ENCODE results near the gene CRADD.

CRADD gene

DNA sequence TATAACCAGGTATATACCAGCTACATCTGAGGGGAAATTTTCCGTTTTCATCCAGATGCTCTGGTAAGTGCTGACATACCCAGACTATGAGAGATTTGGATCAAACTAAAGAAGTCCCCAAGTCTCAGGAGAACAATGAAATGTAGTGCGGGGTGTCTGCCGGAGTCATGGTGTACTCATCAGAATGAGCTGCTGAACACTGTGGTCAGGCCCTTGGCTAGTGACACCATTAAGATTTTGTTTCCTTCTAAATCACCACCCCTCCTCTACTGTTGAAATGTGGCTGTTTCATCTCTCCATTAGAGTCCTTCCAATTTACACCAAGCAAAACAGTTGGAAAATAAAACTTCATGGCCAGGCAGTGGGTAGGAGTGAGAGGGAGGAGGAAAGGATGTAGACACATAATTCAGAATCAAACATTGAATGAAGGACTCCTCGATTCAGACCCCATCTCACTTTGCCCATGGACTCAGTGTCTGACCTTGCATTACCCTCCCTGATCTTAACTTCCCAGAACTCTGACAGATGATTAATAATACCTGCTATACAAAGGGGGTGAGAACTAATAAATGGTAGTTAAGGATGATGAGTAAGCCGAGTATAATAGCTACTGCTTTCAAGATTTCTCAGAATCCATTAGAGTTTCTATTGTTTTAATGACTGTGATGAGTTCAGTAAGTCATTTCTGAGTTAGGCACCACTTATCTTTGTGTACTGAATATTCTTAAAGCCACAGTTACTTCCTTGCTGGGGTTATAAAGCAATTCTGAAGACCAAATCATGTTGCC, 127.4 kb downstream of the CRADD start:
- in situ Hi-C loops (cut with HindIII; ENCODE audit: low sequenced_read_pairs) = no loop called here

DNA sequence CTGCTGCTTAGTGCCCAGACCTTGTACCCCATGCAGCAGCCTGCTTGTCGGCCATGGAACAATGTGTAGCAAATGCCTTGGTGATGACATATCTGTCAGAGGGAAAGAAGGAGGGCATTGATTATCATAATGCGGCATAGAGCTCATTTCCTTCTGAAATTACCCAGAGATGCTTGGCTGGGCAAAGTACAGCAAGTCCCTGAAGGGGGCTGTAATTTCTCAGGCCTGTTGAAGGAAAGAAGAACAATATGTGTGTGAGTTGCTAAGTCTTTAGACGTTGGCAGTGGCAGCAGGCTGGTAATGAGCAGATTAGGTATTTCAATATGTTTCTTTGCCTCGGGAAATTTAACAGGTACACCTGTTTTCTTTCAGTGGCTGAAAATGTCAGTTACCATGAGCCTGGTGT, 128.6 kb downstream of the CRADD start:
- in situ Hi-C loops (cut with HindIII; ENCODE audit: low sequenced_read_pairs) = no loop called here

DNA sequence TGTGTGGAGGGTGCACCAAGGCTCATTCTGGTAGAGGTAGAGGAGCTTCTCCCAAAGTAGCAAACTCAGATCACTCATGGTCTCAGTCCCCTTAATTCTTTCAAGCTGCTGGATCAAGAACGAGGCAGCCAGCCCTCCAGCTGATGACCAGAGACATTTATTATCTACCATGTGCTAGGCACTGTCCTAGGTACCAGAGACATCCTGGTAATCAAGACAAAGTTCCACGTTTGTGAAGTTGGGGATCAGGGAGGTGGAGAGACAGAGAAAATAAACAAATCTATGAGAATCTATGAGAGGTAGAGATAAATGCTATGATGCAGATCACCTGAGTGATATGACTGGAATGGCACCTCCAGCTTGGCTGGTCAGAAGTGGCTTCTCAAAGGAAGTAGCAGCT, 130.2 kb downstream of the CRADD start:
- in situ Hi-C loops (cut with HindIII; ENCODE audit: low sequenced_read_pairs) = no loop called here

DNA sequence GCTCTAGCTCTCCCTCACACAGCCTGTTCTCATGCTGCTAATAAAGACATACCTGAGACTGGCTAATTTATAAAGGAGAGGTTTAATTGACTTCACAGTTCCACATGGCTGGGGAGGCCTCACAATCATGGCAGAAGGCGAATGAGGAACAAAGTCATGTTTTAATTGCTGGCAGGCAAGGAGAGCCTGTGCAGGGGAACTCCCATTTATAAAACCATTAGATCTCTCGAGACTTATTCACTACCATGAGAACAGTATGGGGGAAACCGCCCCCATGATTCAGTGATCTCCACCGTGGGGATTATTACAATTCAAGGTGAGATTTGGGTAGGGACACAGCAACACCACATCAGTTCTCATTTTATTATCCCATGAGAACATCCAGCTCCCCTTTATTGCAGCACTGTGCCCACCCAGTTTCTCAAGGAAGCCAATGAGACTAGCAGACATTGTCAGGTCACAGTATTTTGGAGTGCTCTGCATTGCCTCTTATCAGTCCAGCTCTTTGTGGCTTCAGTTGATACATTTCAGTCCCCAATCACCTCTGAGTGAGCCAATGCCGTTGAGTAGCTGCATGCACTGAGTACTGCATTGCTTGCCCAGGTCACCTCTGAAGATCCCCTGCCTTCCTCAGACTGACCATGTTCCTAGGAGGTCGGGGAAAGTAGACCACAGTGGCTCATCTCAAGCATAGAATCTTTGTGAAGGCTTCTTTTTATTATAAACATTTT, 131.2 kb downstream of the CRADD start:
- in situ Hi-C loops (cut with HindIII; ENCODE audit: low sequenced_read_pairs) = no loop called here

DNA sequence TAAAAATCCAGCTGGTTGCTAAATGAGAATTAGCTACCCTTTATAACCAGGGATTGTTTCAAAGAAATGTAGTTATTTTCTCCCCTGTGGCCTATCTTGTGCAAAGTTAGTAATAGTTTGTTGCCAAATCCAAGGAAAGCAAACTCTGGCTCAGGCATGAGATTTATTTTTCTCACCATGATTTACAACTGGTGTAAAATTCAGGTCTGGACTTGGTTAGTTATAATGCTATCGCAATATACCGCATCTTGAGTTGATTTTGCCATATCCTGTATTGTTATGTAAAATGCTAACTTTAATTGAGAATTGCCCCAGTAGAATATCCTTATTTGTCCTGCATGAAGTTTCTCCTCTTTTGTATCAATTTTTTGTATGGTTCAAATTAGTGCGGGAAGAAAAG, 135.5 kb downstream of the CRADD start:
- in situ Hi-C loops (cut with HindIII; ENCODE audit: low sequenced_read_pairs) = no loop called here

DNA sequence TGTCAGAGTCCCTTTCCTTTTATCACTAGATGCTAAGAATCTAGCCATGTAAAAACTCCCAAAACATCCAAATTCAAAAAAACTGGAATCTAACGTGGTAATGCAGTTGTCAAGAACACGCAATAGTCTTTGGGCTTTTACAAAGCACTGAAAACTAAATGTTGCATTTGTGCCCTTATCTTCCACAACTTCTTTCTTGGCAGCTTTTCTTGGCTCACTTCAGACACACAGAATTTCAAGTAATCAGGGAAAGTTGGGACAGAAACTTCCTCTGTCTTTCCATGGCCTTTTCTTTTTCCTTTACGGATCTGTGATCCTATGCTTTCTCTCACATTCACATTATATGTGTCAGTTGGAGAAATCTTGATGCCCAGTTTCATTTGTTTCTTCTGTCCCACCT, 136.0 kb downstream of the CRADD start:
- in situ Hi-C loops (cut with HindIII; ENCODE audit: low sequenced_read_pairs) = no loop called here

DNA sequence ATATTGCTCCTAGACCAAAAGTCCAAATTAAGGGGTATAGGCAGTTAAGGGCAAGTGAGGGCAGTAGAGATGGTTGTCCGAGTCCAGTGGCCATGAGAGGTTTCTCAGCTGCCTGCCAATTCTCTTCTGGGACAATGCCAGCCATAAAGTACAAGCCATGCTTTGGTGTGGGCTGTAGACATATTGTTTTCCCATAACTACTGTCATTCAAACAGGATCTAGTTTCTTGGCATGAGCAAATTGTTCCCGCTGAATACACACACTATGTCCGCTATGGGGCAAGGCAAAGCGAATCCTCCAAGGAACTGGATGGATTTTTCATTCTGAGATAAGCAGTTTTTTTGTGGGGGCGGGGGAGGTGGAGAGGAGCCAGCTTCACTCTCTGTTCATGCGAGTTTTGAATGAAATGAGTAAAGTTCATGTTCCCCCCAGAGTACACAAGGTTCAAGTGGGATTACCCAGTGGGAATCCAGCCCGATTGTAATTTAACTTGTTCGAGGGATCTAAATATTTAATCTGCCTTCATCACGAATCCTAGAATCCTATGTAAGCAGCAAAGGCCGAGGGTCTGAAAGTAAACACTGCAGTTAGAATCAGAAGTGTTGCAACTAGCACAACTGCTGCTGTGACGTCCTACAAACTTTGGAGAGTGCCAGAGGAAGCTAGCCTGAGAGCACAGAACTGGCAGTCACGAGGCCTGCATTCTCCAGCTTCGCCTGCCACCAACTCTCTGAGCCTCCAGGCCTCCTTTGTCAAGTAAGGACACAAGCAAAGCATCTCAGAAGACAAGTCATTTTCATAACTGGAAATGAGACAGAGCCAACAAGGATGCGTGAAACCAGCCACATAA, 137.0 kb downstream of the CRADD start:
- in situ Hi-C loops (cut with HindIII; ENCODE audit: low sequenced_read_pairs) = no loop called here

DNA sequence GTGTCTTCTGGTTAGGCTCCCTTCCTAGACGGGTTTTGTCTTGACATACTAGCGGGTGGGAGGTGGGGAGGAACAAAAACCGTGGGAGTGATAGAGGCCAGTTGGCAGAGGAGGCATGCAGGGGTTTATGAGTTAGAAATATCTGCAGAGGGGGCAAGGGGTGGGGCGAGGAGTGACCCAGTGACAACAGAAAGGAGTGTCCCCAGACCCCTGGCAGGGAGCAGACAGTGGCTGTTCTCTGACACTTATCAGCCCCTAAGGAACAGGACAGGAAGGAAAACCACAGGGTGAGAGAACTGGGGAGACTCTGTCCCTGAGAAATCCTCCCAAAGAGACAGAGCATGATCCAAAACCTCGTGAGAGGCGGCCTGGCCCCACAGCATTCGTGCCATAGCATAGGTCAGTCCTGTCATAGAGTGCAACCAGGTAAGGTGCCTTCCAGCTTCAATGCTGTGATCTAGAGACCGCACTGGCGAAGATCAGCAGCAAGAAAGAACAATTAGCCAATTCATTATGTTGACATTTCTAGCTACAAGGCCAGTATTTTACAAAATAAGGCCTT, 141.4 kb downstream of the CRADD start:
- in situ Hi-C loops (cut with HindIII; ENCODE audit: low sequenced_read_pairs) = no loop called here

DNA sequence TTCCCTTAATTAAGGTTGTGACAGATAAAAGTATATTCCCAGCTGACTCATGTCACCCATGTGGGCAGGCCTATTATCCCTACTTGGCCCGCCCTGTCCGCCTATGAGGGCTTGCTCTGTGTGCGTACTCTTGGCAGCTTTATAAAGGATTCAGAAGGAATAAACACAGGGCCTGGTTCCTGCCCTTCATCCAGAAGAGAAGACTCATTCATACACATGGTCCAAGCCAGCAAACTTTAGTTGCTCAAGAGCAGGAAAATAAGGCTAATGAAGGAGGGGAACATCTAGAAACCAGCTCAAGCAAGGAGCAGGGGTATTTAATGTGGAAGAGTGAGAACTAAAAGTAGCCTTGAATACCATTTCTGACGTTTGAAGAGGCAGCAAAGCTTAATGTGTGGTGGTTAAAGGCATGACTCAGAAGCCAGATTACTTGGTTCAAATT, 141.9 kb downstream of the CRADD start:
- in situ Hi-C loops (cut with HindIII; ENCODE audit: low sequenced_read_pairs) = no loop called here

DNA sequence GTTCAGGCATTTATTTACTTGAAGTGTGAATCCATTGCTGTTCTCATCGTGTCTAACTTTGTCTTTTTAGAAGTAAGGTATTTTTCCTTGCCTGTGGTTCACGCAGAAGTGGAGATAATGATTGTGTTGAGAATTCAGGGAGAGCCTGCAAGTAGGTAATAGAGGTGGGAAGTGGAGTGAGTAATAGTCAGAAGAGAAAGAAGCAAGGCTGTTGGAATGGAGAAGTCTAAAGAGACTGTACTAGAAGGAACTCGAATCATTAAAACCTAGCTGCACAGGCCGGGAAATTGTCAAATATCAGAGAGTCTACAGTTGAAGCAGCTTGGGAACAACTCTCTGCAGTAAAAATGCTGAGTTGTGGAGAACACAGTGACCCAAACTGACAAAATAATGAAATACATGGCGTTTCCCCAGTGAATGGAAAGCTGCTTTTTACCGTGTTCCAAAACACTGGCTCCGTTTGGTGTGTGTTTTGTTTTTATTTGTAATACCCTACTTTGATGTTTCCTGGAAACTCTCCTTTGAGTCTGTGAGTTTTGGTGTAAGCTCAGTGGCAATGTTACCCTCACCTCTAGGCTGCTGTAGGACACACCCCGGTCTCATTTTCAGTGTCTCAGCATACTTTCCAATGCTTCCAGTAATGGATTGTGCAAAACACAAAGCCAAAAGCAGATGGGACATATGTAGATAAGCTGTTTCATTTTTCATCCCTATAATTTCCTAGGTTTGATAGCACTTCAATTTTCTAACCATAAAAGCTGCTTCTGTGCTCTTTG, 146.6 kb downstream of the CRADD start:
- in situ Hi-C loops (cut with HindIII; ENCODE audit: low sequenced_read_pairs) = no loop called here

DNA sequence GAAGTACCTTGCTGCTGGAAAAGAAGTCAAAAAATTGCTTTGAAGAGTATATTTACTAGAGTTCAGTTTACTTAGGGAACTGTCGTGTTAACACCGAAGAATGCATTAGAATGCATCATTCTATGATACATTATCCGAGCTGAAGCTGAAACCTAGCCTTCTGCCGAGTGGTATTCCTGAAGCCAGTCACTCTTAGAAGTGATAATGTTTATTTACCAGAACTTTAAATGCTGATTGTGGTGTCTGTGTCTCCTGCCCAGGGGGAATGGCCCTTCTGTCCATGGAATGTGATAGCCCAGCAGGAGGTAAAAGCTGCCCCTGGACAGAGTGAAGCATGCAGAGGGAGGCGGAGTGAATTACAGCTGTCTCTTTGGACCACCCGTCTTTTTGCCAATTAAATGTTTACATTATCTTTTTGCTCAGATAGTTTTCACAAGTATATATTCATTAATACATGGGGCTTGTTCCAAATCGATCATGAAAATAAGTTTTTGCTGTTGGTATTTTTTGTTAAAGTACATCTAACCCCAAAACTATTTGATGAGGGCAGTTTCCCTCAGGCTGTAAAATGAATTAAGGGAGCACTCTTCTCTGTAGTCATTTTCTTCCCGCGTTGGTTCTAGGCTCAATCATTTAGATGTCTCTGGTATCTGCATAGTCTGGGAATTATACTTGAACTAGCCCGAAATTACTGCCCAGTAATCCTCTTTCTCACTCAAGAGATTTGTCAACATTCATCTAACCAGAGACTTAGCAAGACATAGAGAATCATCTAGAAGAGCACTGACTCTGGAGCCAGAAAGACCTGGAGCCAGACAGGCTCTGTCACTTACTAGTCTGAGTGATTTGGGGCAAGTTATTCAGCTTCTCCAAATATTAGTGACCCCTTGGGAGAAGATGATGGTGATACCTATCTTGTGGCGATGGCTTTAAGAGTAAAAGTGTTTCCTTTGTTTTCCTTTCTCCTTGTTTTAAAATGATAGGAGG, 147.6 kb downstream of the CRADD start:
- in situ Hi-C loops (cut with HindIII; ENCODE audit: low sequenced_read_pairs) = no loop called here

DNA sequence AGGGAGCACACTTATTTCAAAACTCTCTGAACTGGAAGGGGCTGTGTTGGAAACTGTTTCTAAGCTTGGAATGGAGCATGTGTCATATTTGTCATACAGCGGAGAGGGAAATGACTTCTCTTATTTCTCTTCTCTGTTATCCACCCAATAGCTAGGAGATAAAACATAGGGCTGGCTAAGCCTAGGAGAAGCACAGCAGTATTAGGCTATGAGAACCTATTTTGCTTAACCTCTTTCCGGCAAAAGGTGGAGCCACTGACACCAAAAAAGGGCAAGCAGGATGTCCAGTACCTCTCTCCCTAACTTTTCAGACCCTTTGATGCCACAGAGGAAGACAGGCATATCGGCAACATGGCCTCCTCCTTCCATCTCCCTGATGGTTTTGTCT, 148.3 kb downstream of the CRADD start:
- in situ Hi-C loops (cut with HindIII; ENCODE audit: low sequenced_read_pairs) = no loop called here

DNA sequence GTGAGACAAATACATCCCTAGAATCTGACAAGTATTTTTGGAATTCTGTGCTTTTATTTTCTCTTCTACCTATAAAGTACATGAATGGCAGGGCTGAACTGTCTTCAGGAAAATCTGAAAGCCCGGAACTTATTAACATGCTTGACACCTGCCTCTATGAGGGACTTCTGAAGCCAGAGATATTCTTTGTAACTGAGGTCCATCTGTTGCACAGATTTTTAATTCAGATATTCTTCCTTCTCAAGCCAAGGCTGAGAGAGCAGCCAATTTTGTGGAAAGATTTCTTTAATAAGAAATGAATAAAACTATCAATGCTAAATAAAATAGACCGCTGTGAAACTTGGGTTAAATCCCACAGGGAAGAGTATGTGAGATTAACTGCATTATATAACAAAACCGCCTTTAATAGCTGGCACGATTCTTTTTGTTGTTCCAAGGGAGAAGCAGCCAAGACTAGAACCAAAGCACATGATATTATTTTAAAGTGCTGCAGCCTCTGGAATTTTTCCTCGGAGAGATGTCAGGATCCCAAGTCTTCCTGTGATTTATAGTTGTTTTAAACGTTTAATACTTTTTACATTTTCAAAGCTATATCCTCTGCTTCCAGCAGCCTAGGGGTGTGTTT, 148.9 kb downstream of the CRADD start:
- in situ Hi-C loops (cut with HindIII; ENCODE audit: low sequenced_read_pairs) = no loop called here

DNA sequence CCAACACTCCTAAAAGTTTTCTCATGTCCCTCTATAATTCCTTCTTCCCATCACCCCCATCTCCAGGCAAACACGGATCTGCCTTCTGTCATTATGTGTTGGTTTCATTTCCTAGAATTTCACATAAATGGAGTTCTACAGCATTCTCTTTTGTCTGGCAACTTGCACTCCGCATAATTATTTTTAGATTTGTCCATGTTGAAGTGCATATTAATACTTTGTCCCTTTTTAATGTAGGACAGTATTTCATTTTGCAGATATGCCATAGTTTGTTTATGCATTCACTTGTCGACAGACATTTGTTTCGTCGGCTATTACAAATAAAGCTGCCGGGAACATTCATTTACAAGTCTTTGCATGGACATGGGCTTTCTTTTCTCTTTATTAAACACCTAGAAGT, 150.0 kb downstream of the CRADD start:
- in situ Hi-C loops (cut with HindIII; ENCODE audit: low sequenced_read_pairs) = no loop called here

DNA sequence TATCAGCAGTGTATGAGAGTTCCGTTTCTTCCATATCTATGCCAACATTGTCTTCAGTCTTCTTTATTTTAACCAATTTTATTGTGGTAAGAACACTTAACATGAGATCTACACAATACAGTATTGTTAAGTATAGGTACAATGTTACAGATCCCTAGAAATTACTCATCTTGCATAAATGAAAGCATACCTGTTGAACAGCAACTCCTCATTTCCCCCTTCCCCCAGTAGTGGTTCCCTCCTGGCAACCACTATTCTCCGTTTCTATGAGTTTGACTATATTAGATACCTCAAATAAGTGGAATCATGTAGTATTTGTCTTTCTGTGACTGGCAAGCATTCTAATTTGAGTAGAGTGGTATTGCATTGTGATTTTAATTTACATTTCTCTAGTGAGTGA, 150.5 kb downstream of the CRADD start:
- in situ Hi-C loops (cut with HindIII; ENCODE audit: low sequenced_read_pairs) = no loop called here

DNA sequence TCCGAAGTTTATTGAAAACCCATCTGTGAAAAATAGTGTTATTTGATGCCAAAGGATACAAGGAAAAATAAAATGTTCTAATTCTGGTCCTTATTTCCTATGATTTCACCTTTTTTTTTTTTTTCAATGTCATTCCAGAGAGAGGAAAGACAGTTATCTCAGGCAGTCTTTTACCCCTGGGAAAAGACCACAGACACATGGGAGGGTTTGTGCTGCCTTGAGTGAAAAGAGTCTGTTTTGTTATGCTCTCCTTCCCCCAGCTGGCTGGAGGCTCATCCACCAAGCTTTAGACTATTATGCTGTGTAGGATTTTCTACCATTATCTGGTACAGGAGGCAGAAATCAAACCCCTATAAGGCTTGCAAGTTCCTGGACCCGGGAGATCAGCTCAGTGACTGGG, 151.8 kb downstream of the CRADD start:
- in situ Hi-C loops (cut with HindIII; ENCODE audit: low sequenced_read_pairs) = no loop called here

DNA sequence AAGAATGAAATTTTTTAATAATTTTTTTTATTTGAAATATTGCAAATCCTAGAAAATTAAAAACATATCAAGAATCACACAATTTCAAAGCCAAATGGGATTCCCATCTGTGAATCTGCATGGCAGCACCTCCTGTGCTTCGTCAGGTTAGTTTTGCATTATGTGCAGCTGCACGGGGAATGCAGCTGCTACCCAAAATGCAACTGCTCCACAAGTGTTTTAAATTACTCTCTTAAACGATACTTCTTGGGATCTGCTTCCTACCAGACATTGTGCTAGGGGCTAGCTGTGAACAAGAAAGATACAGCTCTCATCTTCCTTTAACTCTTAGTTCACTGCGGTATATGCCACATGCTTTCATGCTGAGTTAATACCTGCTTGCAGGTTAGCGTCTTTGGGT, 154.2 kb downstream of the CRADD start:
- in situ Hi-C loops (cut with HindIII; ENCODE audit: low sequenced_read_pairs) = no loop called here

DNA sequence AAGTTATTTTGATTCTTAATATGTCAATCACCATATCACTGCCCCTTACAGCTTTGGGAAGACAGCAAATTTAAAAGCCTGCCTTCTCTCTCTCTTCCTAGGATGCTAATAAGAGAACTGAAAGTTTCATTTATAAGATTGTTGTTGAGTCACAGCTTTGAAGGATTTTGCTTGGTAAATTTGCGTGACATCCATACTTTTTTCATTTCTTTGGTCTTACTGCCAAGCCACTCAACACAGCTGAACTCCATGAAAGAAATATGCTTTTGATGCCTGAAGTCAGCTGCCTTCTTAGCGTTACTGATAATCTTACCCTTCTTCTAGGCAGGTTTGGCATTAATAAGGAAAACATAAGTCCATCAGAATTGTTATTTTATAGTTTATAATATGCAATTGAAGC, 155.0 kb downstream of the CRADD start:
- in situ Hi-C loops (cut with HindIII; ENCODE audit: low sequenced_read_pairs) = no loop called here

DNA sequence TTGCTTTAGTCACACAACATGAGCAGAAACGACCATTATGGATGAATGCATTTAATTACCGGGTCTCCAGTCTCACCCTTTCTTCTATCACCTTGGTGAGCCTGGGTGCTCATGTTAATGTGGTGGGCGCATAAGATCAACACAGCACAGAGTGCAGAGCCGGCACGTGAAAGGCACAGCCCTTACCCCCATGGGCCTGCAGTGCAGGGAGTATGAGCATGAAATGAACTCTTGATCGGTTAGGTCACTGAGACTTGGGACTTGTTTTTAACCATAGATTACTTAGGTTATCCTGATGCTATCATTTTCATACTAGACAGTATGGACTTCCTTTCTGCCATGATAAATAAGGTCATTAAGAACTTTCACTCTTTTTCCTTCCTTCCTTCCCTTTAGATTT, 156.8 kb downstream of the CRADD start:
- in situ Hi-C loops (cut with HindIII; ENCODE audit: low sequenced_read_pairs) = no loop called here
